ENCODE measurements around the gene KCND2.

KCND2 gene

GRCh38 chr7:120402079-120402767 lies 129.2 kb downstream of the KCND2 start:
- TF ChIP-seq FOXM1 (IDR thresholded peaks at IDR 0.05; ENCODE audit: borderline replicate concordance, low read depth) (no peak), ZBTB7A (IDR thresholded peaks at IDR 0.05; ENCODE audit: low read depth) (no peak), CREB1 (IDR thresholded peaks at IDR 0.05; ENCODE audit: low read depth) (no peak), MAX (IDR thresholded peaks at IDR 0.05) (no peak), YY1 (IDR thresholded peaks at IDR 0.05; ENCODE audit: low read depth) (no peak), NFIC (IDR thresholded peaks at IDR 0.05) (no peak), REST (IDR thresholded peaks at IDR 0.05; ENCODE audit: low read depth) (no peak), TAF1 (IDR thresholded peaks at IDR 0.05; ENCODE audit: low read depth) (no peak), EP300 (IDR thresholded peaks at IDR 0.05; ENCODE audit: borderline replicate concordance) (no peak), USF1 (IDR thresholded peaks at IDR 0.05) (no peak), TEAD4 (IDR thresholded peaks at IDR 0.05) (no peak), RAD21 (IDR thresholded peaks at IDR 0.05; ENCODE audit: low read depth) (no peak), CEBPB (IDR thresholded peaks at IDR 0.05) (no peak), EGR1 (IDR thresholded peaks at IDR 0.05) (no peak), TCF12 (IDR thresholded peaks at IDR 0.05; ENCODE audit: low read depth) (no peak)

GRCh38 chr7:120402801-120403200 lies 129.8 kb downstream of the KCND2 start:
- no peak for TF ChIP-seq REST (IDR thresholded peaks at IDR 0.05; ENCODE audit: low read depth)
- TF ChIP-seq MAX (IDR thresholded peaks at IDR 0.05): no peak
- TF ChIP-seq EGR1 (IDR thresholded peaks at IDR 0.05): no peak
- TF ChIP-seq RAD21 (IDR thresholded peaks at IDR 0.05; ENCODE audit: low read depth): no peak
- TF ChIP-seq NFIC (IDR thresholded peaks at IDR 0.05): no peak
- no peak for TF ChIP-seq TEAD4 (IDR thresholded peaks at IDR 0.05)
- no peak for TF ChIP-seq YY1 (IDR thresholded peaks at IDR 0.05; ENCODE audit: low read depth)
- no peak for TF ChIP-seq CREB1 (IDR thresholded peaks at IDR 0.05; ENCODE audit: low read depth)
- no peak for TF ChIP-seq CEBPB (IDR thresholded peaks at IDR 0.05)
- TF ChIP-seq TAF1 (IDR thresholded peaks at IDR 0.05; ENCODE audit: low read depth): no peak
- TF ChIP-seq ZBTB7A (IDR thresholded peaks at IDR 0.05; ENCODE audit: low read depth): no peak
- no peak for TF ChIP-seq USF1 (IDR thresholded peaks at IDR 0.05)
- TF ChIP-seq EP300 (IDR thresholded peaks at IDR 0.05; ENCODE audit: borderline replicate concordance): no peak
- no peak for TF ChIP-seq FOXM1 (IDR thresholded peaks at IDR 0.05; ENCODE audit: borderline replicate concordance, low read depth)
- TF ChIP-seq TCF12 (IDR thresholded peaks at IDR 0.05; ENCODE audit: low read depth): no peak

GRCh38 chr7:120404042-120404441 lies 131.1 kb downstream of the KCND2 start:
- TF ChIP-seq TEAD4 (IDR thresholded peaks at IDR 0.05): no peak

- no peak for TF ChIP-seq REST (IDR thresholded peaks at IDR 0.05; ENCODE audit: low read depth)
- no peak for TF ChIP-seq TEAD4 (IDR thresholded peaks at IDR 0.05)
Measured at GRCh38 chr7:120405652-120406051, 132.7 kb downstream of the KCND2 start.

- no peak for TF ChIP-seq MAX (IDR thresholded peaks at IDR 0.05)
- no peak for TF ChIP-seq EGR1 (IDR thresholded peaks at IDR 0.05)
- no peak for TF ChIP-seq ZBTB7A (IDR thresholded peaks at IDR 0.05; ENCODE audit: low read depth)
- TF ChIP-seq YY1 (IDR thresholded peaks at IDR 0.05; ENCODE audit: low read depth): no peak
- no peak for TF ChIP-seq TCF12 (IDR thresholded peaks at IDR 0.05; ENCODE audit: low read depth)
- TF ChIP-seq NFIC (IDR thresholded peaks at IDR 0.05): no peak
- no peak for TF ChIP-seq EP300 (IDR thresholded peaks at IDR 0.05; ENCODE audit: borderline replicate concordance)
- TF ChIP-seq TAF1 (IDR thresholded peaks at IDR 0.05; ENCODE audit: low read depth): no peak
- TF ChIP-seq CREB1 (IDR thresholded peaks at IDR 0.05; ENCODE audit: low read depth): no peak
- no peak for TF ChIP-seq CEBPB (IDR thresholded peaks at IDR 0.05)
Measured at GRCh38 chr7:120407010-120407409, 134.0 kb downstream of the KCND2 start.
